Measurements from ENCODE around the gene SLC22A16.
"Not testable (repeated sequence)": the region's sequence is repeated elsewhere in the genome, so short reads cannot be mapped to it uniquely, and the experiment has no call there.

The SLC22A16 gene

GRCh38 chr6:110488606-110489190, 12.3 kb upstream of the SLC22A16 start:
- no peak for DNase-seq

DNA sequence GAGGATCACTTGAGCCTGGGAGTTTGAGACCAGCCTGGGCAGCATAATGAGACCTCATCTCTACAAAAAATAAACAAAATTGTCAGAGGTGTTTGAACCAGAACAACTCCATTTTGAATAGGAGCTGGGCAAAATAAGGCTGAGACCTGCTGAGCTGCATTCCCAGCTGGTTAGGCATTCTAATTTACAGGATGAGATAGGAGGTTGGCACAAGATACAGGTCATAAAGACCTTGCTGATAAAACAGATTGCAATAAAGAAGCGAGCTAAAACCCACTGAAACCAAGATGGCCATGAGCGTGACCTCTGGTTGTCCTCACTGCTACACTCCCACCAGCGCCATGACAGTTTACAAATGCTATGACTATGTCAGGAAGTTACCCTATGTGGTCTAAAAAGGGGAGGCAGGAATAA, 11.6 kb upstream of the SLC22A16 start:
- not testable (repeated sequence) for DNase-seq

DNA sequence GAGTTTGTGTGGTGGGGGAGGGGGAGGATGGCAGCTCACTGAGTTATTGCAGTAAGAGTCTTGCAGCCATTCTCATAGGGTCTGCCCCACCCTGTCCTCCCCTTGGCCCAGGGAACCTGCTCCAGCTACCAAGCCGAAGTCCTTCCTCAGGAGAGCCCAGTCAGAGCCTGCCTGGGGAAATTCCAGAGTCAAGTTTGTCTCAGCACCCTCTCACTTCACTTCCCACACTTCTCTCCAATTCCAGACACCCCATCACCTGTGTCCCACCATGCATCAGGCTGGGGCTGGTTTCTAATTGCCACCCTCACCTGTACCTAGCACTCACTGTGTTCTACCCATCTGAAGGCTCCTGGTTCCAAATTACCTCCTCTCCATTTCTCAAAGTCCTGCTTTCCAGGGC, 10.3 kb upstream of the SLC22A16 start:
- DNase-seq = no peak

GRCh38 chr6:110485491-110485890, 9.1 kb upstream of the SLC22A16 start:
- DNase-seq = no peak

DNA sequence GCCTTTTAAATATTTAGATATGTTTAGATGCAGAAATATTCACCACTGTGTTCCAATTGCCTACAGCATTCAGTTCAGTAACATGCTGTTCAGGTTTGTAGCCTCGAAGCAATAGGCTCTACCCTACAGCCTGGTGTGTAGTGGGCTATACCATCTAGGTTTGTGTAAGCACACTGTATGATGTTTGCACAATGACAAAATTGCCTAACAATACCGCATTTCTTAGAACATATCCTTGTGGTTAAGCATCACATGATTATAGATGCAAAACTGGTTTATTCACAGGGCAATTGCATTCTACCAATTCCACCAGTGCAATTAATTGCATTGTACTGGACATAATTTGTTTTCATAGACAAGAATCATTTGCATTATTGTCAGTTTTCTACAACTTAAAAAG, 7.9 kb upstream of the SLC22A16 start:
- DNase-seq = no peak

- DNase-seq = no peak
These were observed 6.5 kb upstream of the SLC22A16 start for GRCh38 chr6:110482774-110483400.

DNA sequence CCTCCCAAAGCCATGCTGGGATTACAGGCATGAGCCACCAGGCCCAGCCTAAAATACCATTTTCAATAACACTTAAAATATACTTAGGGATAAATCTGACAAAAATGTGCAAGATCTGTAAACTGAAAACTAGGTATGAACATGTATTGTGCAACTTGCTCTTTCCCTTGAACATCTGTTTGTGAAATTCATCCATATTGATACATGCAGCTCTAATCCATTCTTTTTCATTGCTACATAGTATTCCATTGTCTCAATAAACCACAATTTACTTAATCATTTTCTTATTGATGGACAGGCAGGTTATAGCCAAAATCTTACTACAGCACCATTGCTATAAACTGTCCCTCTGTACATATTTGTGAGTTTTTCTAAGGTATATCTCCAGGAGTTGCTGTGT, 4.7 kb upstream of the SLC22A16 start:
- DNase-seq = no peak

- no peak for DNase-seq
These were observed 1.3 kb downstream of the SLC22A16 start for GRCh38 chr6:110475066-110475653.

DNA sequence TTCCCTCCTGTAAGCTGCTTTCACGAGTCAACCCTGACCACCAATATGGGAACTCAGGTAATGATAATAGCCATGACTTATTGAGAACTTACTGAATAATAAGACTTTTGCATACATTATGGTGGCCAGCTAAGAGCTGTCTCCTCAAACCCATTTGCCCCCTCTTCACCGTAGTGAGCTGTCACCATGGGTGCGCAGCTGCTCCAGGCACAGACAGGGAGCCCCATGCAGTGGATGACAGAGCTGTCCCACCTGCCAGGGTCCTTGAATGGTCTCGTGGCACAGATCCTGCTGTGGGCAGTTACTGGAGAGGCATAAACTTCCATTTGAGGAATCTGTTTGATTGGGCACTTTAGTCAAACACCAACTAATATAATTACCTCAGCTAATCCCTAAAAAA, 1.9 kb downstream of the SLC22A16 start:
- DNase-seq = no peak

DNA sequence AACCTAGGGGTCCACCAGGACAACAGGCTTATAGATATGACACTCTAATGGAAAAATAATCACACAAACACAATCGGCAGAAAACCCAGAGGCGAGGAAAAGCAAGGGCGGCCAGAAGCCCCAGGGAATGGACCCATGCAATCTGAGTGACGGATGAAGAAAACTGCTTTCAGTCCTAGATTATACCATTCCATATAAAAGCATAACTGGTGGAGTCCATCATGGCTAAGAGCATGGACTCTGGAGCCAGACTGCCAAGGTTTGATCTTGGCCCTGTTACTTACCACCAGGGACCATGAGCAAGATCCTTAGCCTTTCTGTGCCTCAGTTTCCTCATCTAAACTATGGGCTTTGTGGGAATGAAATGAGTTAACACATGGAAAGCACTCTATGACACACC, 3.7 kb downstream of the SLC22A16 start:
- no peak for DNase-seq

DNA sequence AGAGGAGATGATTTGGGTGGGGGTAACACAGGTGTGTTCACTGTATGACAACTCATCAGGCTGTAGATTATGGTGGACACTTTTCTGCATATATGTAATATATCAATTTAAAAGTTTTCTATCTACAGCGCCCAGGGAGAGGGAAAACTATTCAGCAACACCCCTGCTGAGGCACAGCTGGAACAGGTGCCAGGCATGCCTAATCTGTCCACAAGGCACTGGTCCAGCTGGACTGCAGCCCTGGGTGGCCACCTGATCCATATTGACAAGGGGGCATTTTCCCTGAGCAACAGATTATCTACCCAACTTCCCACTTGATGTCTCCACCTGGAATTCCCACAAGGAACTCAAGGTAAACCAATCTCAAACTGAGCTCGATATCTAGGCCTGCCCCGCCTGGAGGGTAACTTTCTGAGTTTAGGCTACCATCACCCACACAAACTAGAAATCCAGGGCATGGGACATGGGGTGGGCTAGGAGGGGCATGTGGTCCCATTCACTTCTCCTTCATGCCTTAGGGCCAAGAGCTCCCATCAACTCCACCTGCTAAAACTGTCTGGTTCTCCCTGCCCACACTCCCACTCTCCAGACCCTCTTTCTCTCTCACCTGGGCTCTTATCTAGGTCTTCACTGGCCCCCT, 4.6 kb downstream of the SLC22A16 start:
- no peak for DNase-seq

GRCh38 chr6:110468731-110469130, 7.7 kb downstream of the SLC22A16 start:
- DNase-seq = no peak

- DNase-seq = no peak
These were observed 8.8 kb downstream of the SLC22A16 start for GRCh38 chr6:110467566-110468140.

GRCh38 chr6:110462884-110463481, 13.4 kb downstream of the SLC22A16 start:
- no peak for DNase-seq

DNA sequence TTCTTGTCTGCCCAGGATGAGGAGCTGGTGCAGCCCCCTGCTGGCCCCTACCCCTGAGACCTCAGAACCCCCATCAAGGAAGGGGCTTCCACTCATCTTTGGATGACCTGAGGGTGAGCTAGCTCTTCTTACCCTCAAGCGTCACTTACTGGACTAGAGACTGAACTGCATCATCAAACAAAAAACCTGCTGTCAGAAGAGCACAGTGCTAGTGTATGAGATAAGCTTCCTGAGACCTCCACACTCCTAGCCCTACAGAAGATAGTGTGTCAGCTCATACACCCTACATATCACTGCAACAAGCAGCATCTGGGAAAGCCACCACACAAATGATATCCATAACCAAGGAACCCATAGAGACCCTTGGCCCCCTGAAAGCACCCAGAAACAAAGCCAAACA, 15.0 kb downstream of the SLC22A16 start:
- no peak for DNase-seq

DNA sequence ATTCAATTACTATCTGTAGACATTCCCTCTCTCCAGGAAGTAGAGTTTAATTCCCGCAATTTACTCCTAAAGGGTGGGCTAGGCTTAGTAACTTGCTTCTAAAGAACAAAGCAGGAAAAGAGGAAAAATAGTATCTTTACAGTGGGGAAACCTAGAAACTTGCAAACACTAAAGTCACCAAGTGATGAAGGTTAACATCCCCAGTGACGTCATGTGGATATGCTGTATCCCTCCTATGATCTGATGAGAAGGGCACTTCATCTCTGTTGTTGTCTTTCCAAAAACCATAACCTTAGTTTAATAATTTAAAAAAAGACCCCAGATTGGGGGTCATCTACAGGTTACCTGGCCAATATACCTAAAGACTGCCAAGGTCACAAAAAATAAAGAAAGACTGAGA, 17.3 kb downstream of the SLC22A16 start:
- DNase-seq = no peak

GRCh38 chr6:110458476-110458875, 17.9 kb downstream of the SLC22A16 start:
- DNase-seq = no peak

GRCh38 chr6:110457567-110458175, 18.7 kb downstream of the SLC22A16 start:
- not testable (repeated sequence) for DNase-seq

DNA sequence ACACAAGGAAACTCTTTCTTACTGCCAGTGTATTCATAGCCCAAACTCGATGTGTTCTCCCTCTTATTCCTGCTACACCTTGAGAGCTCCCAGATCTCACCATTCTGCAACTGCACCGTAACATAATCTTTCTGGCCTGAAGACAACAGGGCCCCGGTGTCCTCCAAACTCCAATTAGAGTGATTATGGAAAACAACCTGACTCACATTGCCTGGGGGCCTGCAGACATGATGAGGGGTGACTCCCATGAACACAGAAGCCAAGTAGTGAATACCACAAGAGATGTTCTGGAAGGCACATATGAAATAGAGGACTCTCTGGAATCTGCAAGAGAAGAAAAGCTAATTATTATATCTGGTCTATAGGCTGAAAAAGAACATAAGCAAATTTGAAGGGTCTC, 19.7 kb downstream of the SLC22A16 start:
- no peak for DNase-seq

DNA sequence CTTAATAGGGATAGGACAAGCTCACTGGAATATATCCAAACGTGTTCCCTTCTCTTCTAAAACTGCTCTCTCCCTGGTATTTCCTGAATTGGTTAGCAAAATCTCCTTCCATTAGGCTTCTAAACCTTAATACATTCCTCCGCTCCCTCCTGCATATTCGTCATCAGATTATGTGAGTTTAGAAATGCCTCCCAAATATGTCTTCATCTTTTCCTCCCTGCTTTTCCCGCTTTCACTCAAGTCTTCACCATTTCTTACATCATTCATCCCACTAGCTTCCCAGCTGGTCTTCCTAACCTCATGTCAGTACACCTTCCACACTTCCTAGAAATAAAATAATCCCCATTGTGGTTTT, 26.9 kb downstream of the SLC22A16 start:
- DNase-seq = no peak

DNA sequence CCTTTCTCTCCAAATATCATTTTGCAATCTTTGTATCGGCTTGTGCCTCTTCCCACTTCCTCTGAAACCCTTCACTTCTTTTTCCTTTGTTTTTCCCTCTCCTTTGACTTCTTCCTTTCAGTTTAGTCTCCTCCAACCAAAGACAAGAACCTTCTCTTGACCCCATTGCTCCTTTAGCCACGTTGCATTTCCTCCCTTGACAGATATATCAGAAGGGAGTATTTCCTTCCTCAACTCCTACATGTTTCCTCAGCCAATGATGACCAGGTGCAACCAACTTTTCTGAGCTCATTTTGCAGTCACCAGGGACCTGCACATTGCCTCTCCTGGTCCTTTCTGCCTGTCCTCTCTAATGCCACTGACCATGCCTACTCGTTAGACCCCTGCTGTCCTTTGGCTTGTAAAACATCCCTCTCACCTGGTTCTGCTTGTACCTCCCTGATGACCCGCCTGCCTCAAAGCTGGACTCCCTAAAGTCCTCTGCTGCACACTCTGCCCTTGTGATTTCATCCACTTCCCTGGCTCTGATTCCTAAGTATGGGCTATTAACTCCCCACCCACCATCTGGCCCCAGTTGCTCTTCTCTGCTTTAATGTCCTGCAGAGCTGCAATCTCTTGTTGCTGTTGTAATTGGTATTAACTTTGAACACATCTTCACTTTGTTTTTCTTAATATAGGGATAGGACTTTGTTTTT, 27.4 kb downstream of the SLC22A16 start:
- DNase-seq = no peak

DNA sequence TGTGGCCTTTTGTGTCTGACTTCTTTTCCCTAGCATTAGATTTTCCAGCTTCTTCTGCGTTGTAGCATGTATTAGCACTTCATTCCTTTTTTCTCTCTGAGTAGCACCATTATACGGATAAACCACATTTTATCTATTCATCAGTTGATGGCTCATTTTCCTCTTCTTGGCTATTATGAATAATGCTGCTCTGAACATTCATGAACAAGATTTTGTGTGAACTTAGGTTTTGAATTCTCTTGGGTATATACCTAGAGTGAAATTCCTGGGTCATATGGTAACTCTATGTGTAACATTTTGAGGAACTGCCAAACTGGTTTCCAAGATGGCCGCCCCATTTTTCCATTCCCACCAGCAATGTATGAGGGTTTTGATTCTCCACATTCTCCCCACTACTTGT, 28.7 kb downstream of the SLC22A16 start:
- DNase-seq = no peak

DNA sequence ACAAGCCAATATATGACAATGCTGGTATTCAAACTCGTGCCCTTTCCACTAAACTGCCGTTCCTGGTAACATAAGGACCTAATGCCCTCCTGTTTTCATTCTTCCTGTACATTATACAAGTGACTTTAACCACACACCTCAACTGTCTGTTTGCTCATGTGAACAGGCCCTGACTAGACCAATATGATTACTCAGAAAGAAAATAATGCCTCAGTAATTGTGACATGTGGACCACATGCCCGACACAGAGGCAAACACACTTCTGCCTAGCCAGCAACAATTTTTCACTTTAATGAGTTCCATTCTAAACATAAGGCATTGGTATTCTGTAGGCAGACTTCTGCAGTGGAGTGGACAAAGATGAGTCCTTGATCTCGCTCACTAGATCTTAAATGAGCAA, 30.0 kb downstream of the SLC22A16 start:
- DNase-seq = no peak
